HepG2 (cell line): Measurements from ENCODE around the gene SLC1A2. TPM values are rescaled to one million over a fixed set of nuclear protein-coding genes. Genes with fewer than 3 reads are reported as not detected.

ENCODE experiments used
- CREB1 ChIP-seq, 2 experiments: fragments of 450-650 bp in 1 of 2; IDR thresholded peaks; 2 replicates each; pipeline ENCODE4 v1.6.1; 2016 to 2017; ENCODE audit warnings: control low read depth in 1 of 2, mild to moderate bottlenecking in 1 of 2, missing compliant biosample characterization in 1 of 2, missing genetic modification characterization in 1 of 2
- DPF2 ChIP-seq: sonication (generic); formaldehyde crosslinking; IDR thresholded peaks from 2 replicates; pipeline ENCODE4 v1.4.0; 2020; ENCODE audit warnings: mild to moderate bottlenecking, low read depth, missing genetic modification reagents, borderline replicate concordance
- FOXA3 ChIP-seq: IDR thresholded peaks from 2 replicates; pipeline ENCODE4 v1.6.1; 2016; ENCODE audit warnings: missing genetic modification reagents, missing compliant biosample characterization
- FOXK2 ChIP-seq: fragments of 450-650 bp; IDR thresholded peaks from 2 replicates; pipeline ENCODE4 v1.6.1; 2016
- IKZF1 ChIP-seq: fragments of 450-650 bp; IDR thresholded peaks from 2 replicates; pipeline ENCODE4 v1.7.1; 2016
- MEIS2 ChIP-seq: sonication (generic); formaldehyde crosslinking; IDR thresholded peaks from 2 replicates; pipeline ENCODE4 v1.9.0; 2021; ENCODE audit warnings: mild to moderate bottlenecking, missing genetic modification reagents
- PHF21A ChIP-seq: sonication (generic); formaldehyde crosslinking; IDR thresholded peaks from 2 replicates; pipeline ENCODE4 v1.5.0; 2020; ENCODE audit warnings: mild to moderate bottlenecking, missing genetic modification reagents
- SNAPC4 ChIP-seq: sonication (generic); formaldehyde crosslinking; IDR thresholded peaks from 2 replicates; pipeline ENCODE4 v1.4.0; 2020; ENCODE audit warnings: mild to moderate bottlenecking, missing genetic modification reagents
- SP5 ChIP-seq: IDR thresholded peaks from 2 replicates; pipeline ENCODE4 v1.6.1; 2016; ENCODE audit warnings: low read depth, borderline replicate concordance
- YEATS4 ChIP-seq: sonication (generic); formaldehyde crosslinking; IDR thresholded peaks from 2 replicates; pipeline ENCODE4 v1.4.0; 2020; ENCODE audit warnings: missing genetic modification reagents, borderline replicate concordance
- ZMAT5 ChIP-seq: sonication (generic); formaldehyde crosslinking; IDR thresholded peaks from 2 replicates; pipeline ENCODE4 v1.5.0; 2020; ENCODE audit warnings: mild to moderate bottlenecking, low read depth, missing genetic modification reagents, borderline replicate concordance
- ZNF670 ChIP-seq: sonication (generic); formaldehyde crosslinking; IDR thresholded peaks from 2 replicates; pipeline ENCODE4 v1.8.0; 2022; ENCODE audit warnings: mild to moderate bottlenecking, missing genetic modification reagents, borderline replicate concordance
- ZSCAN22 ChIP-seq: sonication (generic); formaldehyde crosslinking; IDR thresholded peaks from 2 replicates; pipeline ENCODE4 v1.4.0; 2020; ENCODE audit warnings: mild to moderate bottlenecking, missing genetic modification reagents
- polyA plus RNA-seq, 8 experiments: library from polyadenylated mRNA; depleted of rRNA in 3 of 8; stranded (reverse) in 7 of 8; unstranded in 1 of 8; fragments of >200 nt; fragmentation: Illumina TruSeq in 4 of 8; extraction: Trizol in 4 of 8; gene quantifications; 2 replicates each; pipeline versions ENCODE4 v1.2.1 to v1.2.3, GENCODE V29; 2011 to 2016; ENCODE audit warnings: low read depth in 4 of 8, missing spikeins in 1 of 8, mixed read lengths in 1 of 8; ENCODE audit not compliant: insufficient read depth in 1 of 8
- total RNA-seq, 5 experiments: library from RNA; depleted of rRNA; stranded (reverse); fragments of >200 nt; fragmentation: Illumina TruSeq; extraction: Trizol; gene quantifications; 2 replicates each; pipeline ENCODE4 v1.2.3, GENCODE V29; 2016; ENCODE audit warnings: low read depth in 1 of 5

The SLC1A2 gene
- total and polyA plus RNA-seq, 2 of the 13 experiments (the other 11 are each of a cell fraction or from before 2014, with no cell fraction given): 23.2 to 43.2 TPM

- TF ChIP-seq MEIS2 (CRISPR knock-in tag): no peak
- no peak for TF ChIP-seq IKZF1
- peak; percentile 97 for TF ChIP-seq FOXA3 (CRISPR knock-in tag)
- no peak for TF ChIP-seq SNAPC4 (CRISPR knock-in tag)
- TF ChIP-seq ZNF670: 0 out of 2 replicates have a peak, but pooled peaks have one; percentile 9
- TF ChIP-seq ZMAT5 (CRISPR knock-in tag): no peak
- TF ChIP-seq ZSCAN22 (CRISPR knock-in tag): no peak
- peak; percentile 70; the same call in 1 of the 2 replicates for TF ChIP-seq FOXK2
- TF ChIP-seq CREB1 (IDR thresholded peaks at IDR 0.05): 0 out of 2 replicates have a peak, but pooled peaks have one; percentile 19
- peak; percentile 51; the same call in 1 of the 2 replicates for TF ChIP-seq CREB1 (CRISPR knock-in tag; IDR thresholded peaks at IDR 0.05)
- no peak for TF ChIP-seq YEATS4 (CRISPR knock-in tag)
- peak; percentile 42; the same call in 1 of the 2 replicates for TF ChIP-seq PHF21A (CRISPR knock-in tag)
- no peak for TF ChIP-seq SP5 (CRISPR knock-in tag)
- TF ChIP-seq DPF2 (CRISPR knock-in tag): peak; percentile 55; the same call in 1 of the 2 replicates
Measured at GRCh38 chr11:35390737-35391682, 28.3 kb downstream of the SLC1A2 start (continued).
